ENCODE results near the gene NOXRED1.
"Not testable (repeated sequence)": the region's sequence is repeated elsewhere in the genome, so short reads cannot be mapped to it uniquely, and the experiment has no call there.

The NOXRED1 gene, protein sequence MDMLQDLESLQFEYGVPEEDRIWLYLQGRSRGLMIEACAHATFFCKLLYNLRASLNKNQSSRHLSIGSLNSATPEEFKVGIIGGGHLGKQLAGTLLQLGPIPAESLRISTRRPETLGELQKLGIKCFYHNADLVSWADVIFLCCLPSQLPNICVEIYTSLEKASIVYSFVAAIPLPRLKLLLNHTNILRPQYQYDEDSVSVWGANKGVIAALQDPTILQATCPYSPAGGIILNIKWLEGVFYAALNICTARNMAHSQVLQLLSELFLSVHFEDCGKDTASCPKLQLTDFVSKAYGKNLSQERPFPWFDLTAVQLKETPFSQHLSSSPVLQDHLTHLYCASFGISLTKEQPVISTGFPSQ

DNA sequence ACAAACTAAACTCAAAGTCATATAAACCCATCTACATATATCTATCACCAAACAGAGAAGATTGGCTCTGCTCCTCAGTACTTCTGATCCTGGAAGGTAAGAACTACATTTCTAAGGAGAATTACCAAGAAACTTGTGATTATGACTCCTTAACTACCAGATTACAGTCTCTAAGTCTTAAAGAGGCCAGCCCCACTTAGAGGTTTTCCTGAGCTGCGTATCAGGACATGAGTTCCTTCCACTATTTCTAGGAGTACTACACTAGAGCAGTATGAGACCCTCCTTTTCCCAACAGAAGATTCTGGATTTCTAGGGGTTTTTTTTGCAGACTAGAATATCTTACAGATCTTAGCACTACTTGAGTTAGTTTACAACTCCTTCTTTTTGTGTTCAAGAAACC, at the start of gene NOXRED1:
Gene NOXRED1, minus strand, starts transcription at position 101 of the 400 bp plus-strand sequence. CDS start 634 bp downstream, outside the sequence.
- no peak for DNase-seq (ENCODE audit: low spot score)

DNA sequence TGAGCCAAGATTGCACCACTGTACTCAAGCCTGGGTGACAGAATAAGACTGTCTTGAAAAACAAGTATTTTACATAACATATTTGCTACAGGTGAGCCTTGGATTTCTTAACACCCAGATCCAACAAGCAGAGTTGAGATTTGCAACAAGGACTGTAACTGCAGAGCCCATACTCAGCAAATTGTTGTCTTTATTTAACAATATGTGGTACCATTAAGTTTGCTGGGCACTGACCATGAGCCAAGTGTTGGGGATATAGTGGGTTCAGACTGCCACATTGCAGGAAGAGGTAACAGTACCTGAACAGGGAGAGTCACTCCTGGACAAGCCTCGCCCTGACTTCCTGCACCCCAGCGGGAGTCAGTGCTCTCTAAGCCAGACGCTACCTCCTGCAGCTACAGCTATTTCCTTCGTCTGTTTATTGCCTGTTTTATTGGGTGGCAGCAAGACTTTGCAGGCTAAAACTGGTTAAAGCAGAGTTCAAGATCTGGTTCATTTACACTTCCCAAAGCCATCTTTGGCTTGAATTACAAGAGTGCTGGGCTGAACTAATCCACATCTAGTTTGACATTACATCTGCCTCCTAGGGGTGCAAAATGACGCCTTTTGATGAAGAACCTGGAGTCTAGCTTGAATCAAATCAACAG, 47.0 kb upstream of the NOXRED1 start:
- DNase-seq (ENCODE audit: low spot score): no peak

DNA sequence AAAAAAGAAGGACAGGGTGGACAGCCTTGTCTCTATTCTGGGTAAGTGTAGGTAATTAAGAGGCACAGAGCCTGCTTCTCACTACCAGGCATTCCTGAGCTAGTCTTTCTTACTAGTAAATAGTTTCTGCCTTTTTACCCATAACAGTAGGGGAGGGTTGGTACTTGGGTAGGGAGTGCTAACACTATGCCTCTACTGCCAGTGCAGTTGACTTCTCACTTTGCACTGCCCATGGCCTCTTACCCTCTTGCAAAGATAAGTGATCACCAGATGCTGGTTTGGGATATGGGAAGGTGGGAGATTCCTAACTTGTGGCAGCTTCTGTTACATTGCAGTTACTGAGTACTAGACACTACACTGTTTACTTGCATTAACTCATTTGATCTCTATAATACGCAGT, 46.2 kb upstream of the NOXRED1 start:
- no peak for DNase-seq (ENCODE audit: low spot score)

DNA sequence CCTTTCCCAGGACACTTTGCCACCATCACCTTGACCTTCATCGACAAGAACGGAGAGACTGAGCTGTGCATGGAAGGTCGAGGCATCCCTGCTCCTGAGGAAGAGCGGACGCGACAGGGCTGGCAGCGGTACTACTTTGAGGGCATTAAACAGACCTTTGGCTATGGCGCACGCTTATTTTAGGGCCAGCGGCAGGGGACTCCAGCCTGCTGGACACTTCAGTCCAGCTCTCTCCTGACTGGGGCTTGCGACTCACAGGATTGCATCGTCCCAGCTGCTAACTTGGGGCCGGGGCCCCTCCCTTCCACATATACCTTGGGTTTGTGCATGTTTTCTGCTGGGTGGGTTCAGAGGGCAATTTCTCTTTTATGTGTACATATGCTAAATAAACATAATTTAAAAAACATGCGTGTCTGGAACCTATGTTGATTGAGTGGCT, 45.8 kb upstream of the NOXRED1 start:
- DNase-seq (ENCODE audit: low spot score): no peak

DNA sequence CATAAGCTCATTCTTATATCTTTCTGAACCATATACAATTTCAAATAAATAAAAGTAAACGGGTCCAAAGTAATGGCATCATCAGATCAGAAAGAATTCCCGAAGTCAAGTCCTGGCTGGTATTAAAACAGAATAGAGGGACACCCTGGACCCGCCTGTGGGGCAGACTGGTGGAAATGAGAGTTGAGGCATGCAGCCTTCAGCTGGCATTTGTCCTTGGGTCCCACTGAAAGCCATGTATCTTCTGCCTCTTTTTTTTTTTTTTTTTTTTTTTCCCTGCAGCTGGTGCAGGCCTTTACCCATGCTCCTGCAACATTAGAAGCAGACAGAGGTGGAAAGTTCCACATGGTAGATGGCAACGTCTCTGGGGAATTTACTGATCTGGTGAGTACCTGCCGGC, 44.5 kb upstream of the NOXRED1 start:
- no peak for DNase-seq (ENCODE audit: low spot score)

DNA sequence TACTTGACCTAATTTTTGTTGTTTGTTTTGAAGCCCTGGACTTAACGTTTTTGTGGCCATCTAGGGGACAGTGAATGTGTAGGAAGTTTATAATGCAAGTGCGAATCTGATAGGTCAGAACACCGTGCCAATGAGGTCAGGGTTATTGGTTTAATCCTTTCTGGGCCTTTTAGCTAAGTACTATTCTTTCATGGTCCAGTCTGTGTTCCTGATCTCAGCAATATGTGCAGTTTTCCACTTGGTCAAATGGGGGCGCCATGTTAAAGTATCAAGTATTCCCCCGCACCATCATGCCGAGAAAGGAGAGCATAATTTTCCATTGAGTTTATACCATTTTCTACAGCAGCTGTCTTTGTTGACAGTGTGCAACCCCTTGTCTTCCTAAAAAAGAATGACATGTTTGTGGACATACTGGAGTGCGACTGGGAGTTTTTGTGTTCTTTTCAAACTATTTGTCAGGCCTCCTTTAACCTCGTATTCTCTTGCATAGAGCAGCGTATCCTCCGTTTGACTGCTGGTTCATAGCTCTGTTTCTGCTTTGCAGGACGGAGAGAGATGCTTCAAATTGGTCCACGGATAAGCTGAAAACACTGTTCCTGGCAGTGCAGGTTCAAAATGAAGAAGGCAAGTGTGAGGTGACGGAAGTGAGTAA, 35.9 kb upstream of the NOXRED1 start:
- DNase-seq (ENCODE audit: low spot score): peak; percentile 59

DNA sequence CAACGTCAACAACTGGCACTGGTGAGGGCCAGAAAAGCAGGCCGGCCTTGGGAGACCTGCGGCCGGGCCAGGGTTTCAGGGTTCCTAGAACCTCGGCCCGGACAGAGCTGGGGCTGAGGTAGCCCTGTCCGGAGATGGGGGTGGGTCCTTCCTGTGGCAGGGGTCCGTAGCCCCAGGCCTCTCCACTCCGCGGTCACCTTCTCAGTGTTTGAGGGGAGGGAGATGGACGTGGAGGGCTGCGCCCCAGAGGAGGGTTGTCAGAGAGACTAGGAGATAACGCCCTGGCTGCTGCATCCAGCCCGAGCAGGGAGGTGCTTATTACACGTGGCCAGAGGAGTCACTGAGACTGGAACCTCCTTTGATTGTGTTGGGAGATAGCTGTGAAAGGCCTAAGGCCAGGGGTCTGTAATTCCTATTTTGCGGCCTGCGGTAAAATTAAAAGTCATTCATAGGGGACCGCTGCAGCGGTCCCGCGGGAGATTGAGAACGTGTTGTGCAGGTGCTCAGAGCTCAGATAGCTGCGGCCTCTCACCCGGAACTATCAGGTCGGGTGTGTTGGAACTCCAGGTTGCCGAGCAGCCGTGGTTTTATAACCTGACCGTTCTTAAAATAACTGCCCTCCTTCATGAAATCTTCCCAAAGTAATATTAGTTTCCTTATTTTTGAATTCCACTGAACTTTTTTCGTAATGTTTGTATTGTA, 35.1 kb upstream of the NOXRED1 start:
- no peak for DNase-seq (ENCODE audit: low spot score)

DNA sequence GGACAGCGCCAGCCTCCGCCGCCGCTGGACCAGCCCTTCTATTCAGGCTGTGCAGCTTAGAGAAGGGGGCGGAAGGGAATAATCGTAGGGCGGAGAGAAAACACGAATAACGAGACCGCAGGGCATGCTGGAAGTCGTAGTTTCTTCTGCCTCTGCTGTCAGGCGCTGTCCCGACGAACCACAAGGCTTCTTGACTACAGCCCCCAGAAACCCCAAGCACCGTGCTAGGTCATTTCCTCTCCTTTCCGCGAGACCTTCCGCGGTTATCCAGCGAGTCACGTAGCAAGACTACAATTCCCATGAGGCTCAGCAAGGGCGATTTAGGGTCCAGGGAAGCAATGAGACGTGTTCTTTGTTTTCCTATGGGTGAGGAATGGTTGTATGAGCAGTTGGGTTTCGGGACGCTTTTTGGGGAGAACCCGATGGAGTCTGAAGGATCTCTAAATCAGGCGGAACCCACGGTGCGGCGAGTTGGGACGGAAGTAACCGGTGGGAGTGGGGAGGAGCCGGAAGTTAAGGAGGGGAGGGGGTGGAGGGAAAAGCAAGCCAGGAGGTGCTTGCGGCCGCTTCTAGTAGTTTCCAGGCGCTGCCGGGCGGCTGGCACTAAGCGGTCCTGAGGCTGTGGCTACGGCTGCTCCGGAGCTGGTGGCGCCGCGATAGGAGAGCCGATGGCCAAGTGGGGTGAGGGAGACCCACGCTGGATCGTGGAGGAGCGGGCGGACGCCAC, 34.4 kb upstream of the NOXRED1 start, which contains the start of the genes AHSA1 and VIPAS39:
Gene AHSA1, plus strand, starts transcription at position 572 of the 727 bp plus-strand sequence. Its CDS starts 97 bp downstream, at position 669.
Gene VIPAS39, minus strand, starts transcription at position 80 of the 727 bp plus-strand sequence. CDS start 3,499 bp downstream, outside the sequence.
- peak; percentile 85 for DNase-seq (ENCODE audit: low spot score)

DNA sequence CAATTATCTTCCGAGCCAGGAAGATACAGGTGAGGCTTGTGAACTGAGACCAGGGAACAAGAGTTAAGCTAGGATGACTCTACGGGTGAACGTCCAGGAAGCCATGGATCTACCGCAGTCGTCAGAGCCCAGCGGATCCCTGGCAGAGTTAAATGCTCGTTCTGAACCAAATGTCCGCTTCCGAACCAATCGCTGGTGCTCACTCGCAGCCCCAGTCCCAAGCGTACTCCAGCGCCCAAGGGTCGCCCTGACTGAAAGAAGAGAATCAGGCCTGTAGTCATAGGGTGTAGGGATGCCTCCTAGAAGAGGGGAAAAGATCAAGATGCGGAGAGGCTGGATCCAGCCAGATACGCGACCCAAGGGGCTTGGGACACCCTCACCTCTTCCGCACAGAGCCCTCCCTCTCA, 33.8 kb upstream of the NOXRED1 start:
- no peak for DNase-seq (ENCODE audit: low spot score)

DNA sequence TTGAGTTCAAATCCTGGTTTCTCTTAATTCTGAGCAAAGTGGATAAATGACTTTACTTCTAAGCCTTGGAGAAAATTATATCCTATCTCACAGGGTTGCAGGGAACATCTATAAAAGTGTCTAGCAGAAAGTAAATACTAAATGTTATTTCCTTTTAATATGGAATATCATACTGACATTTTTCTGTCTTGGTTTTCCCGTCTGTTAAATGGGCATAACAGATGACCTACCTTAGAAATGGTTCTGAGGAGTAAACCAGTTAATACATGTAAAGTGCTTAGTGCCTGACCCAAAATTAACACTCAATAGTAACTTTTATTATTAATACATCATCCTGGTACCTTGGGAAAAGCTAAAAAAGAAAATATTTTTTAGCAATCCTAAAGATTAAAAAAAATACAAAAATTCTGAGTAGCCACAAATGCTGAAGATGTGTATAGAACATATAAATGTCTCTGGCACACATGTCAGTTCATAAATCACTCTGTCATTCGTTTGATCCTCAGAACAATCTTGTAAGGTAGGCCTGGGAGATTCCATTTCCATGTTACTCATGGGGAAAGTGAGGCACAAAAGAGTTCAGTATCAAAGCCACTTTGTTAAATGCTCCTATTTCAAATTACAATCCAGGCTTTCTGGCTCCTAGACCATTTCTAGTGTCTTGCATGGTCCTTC, 32.8 kb upstream of the NOXRED1 start:
- no peak for DNase-seq (ENCODE audit: low spot score)

DNA sequence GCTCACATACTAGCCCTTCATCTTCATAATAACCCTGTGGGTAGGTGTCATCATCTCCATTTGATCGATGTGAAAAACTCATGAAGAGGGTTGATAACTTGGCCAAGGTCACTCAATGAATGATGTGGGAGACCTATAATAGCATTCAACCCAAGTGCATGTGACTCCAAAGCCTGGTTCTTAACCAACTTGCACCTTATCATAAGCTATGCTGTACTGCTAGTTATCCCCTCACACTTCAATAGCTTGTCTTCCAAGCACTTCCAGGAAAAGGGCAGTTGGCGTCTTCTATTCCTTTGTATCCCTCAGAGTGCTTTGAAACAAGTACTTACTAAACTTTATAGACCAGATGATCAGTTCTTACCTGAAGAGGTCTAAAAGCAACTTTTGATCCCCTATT, 18.9 kb upstream of the NOXRED1 start:
- DNase-seq (ENCODE audit: low spot score): no peak

DNA sequence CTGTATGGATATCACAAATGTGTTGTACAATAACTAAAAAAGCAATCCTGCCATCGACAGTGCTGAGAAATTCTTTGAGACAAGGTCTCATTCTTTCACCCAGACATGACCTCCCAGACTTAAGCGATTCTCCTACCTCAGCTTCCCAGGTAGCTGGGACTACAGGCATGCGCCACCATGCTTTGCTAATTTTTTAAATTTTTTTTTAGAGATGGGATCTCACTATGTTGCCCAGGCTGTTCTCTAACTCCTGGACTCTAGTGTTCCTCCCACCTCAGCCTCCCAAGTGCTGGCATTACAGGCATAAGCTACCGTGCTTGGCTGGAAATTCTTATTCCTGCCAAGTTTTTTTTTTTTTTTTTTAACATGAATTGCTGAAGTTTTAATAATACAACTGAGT, 16.5 kb upstream of the NOXRED1 start:
- no peak for DNase-seq (ENCODE audit: low spot score)

DNA sequence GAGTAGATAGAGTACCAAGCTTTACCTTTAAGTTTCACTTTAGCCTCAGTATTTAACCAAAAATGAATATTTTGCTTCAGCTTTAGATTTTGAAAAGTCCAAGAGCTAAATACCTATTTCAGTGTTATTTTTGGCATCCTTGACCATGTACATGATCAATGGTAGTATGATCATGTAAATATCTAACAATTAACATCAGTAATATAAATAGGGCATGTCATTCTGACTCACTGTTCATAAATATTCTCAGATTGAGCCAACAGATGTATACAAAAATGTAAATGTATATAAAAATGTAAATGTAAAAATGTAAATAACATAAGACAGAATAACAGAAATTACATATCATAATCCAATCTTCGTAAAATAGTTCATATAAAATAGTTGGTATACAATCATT, 15.3 kb upstream of the NOXRED1 start:
- no peak for DNase-seq (ENCODE audit: low spot score)

DNA sequence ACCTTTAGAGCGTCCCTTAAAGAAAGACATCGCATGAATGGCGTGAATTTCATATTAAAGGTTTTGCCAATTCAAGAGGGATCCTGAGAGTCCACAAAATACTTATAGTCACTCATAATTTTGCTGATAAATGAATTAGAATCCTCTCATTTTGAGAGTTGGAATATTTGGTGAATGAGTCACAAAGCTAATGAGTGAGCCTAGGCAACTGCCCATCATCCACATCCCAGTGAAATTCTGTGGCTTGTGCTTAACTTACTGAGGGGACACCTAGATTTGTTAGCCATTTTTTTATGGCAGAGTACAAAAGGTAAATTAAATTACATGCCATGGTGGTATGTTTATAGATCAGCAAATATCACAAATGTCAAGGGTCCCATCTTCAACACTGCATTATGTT, 12.7 kb upstream of the NOXRED1 start:
- no peak for DNase-seq (ENCODE audit: low spot score)

DNA sequence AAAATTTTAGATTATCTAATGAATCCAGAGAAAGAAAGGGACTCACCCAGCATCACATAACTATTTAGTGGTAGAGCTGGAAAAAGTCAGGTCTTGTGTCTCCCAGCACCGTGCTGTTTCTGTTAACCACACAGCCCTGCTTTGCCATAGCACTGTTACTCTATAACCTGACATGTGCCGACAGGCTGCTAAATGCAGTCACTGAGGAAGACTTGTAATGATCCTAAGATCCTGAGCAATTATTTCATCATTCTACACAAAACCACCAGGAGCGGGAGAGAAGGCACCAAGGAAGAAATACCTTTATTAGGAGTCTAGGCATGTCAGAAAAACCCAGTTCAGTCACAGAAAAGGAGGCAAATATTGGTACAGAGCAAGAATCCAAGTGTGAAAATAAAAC, 3.1 kb upstream of the NOXRED1 start:
- DNase-seq (ENCODE audit: low spot score): no peak

DNA sequence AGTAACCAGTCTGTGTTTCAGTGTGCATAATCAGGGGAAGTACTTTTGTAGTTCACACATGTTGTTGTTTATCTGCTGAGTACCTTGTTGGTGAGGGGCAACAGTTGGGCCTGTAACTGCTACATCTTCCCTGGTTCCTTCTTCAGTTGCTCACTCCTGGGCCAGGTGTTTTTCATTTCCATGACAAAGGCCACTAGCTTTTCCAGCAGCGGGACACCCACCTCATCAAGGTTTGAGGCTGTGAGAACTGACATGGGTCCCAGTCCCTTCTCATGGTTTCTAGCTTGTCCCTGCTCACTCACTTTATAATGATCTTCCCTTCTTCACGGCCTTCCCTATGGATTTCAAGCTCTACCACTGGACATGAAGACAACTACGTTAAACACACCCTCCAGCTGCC, 1.5 kb upstream of the NOXRED1 start:
- no peak for DNase-seq (ENCODE audit: low spot score)

DNA sequence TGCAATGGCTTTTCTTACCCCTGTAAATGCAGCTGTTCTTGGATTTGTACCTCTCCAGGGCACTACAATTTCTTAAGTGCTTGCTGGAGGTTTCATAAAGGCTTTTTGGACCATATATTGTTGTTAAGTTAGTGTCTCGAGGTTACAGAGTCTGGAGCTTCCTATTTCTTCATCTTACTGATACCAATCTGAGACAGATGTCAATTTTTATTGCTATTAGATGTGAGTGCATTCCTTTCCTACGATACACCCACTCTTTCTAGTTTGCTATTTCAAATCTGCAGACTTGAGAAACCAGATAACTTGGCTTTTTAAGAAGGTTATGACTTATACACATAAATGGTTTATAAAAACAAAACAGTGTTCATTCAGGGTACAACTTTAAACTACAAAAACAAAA, 2.1 kb downstream of the NOXRED1 start:
- DNase-seq (ENCODE audit: low spot score): no peak

DNA sequence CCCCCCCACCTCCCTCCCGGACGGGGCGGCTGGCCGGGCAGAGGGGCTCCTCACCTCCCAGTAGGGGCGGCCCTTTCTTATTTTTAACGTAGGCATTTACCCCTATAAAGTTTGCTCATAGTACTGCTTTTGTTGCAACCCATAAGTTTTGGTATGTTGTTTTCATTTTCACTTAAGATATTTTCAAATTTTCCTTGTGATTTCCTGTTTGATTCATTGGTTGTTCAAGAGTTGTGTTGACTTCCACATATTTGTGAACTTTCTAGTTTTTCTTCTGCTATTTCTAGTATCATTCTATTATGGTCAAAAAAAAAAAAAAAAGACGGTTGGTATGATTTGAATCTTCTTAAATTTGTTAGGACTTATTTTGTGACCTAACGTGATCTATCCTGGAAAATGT, 6.5 kb downstream of the NOXRED1 start:
- no peak for DNase-seq (ENCODE audit: low spot score)

DNA sequence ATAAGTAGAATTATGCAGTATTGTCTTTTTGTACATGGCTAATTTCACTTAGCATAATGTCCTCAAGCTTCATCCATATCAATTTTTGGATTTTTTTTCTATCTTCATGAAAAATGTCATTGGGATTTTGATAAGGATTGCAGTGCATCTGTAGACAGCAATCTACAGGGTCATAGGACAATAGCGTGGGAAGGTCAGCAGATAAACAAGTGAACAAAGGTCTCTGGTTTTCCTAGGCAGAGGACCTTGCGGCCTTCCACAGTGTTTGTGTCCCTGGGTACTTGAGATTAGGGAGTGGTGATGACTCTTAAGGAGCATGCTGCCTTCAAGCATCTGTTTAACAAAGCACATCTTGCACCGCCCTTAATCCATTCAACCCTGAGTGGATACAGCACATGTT, 7.2 kb downstream of the NOXRED1 start:
- DNase-seq (ENCODE audit: low spot score): not testable (repeated sequence)

DNA sequence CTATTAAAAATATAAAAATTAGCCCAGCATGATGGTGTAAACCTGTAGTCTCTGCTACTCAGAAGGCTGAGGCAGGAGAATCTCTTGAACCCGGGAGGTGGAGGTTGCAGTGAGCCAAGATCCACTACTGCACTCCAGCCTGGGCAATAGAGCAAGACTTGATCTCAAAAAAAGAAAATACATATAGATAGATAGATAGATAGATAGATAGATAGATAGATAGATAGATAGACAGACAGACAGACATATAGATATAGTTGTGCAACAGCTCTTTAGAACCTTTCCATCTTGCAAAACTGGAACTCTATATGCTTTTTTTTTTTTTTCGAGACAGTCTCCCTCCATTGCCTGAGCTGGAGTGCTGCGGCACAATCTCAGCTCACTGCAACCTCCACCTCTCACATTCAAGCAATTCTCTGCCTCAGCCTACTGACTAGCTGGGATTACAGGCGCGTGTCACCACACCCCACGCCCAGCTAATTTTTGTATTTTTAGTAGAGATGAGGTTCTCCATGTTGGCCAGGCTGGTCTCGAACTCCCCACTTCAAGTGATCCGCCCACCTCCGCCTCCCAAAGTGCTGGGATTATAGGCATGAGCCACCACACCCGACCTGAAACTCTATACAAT, 7.8 kb downstream of the NOXRED1 start:
- not testable (repeated sequence) for DNase-seq (ENCODE audit: low spot score)

DNA sequence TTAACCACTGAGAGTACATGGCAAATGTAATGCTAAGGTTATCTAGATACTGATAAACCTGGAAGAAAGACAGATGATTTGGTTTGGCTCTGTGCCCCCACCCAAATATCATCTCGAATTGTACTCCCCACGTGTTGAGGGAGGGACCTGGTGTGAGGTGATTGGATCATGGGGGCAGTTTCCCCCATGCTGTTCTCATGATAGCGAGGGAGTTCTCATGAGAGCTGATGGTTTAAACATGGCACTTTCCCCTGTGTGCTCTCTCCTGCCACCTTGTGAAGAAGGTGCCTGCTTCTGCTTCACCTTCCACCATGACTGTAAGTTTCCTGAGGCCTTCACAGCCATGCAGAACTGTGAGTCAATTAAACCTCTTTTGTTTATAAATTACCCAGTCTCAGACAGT, 14.2 kb downstream of the NOXRED1 start:
- DNase-seq (ENCODE audit: low spot score): no peak
